Measurements from ENCODE around the gene FRG2B. TPM values are rescaled to one million over a fixed set of nuclear protein-coding genes. Genes with fewer than 3 reads are reported as not detected.
"Not testable (repeated sequence)": the region's sequence is repeated elsewhere in the genome, so short reads cannot be mapped to it uniquely, and the experiment has no call there.

Gene FRG2B
- total and polyA plus RNA-seq, 4 donors = not detected

GRCh38 chr10:133577037-133577436 is 49.6 kb downstream of the FRG2B start:
- H3K4me1 ChIP-seq (ENCODE audit: control insufficient read depth in 1 of 2, insufficient read depth in 2 of 2, low read length in 2 of 2); H3K27me3 ChIP-seq (ENCODE audit: control insufficient read depth in 1 of 2, insufficient read depth in 2 of 2, low read length in 1 of 2); ATAC-seq (ENCODE audit: low FRiP score); H3K27ac ChIP-seq (ENCODE audit: low read depth in 1 of 2, low read length in 2 of 2); H3K9me3 ChIP-seq (ENCODE audit: control insufficient read depth, low read length); H3K4me3 ChIP-seq (ENCODE audit: low read length in 2 of 2); H3K36me3 ChIP-seq (ENCODE audit: control insufficient read depth in 1 of 2, insufficient read depth in 2 of 2, low read length in 1 of 2); intact Hi-C loops (cut with DNase I); DNase-seq: not testable (repeated sequence)
- WGBS, 2 donors = 89 to 93% methylated on average over 4 to 18 of the region's 31 CpGs

Other genes with a start within 250 kb of the FRG2B start
- gene PAOX, start 247.5 kb downstream of the FRG2B start, total RNA-seq = 1 to 10 TPM; 3.7 to 8.7 TPM
- gene PAOX, start 247.5 kb downstream of the FRG2B start, polyA plus RNA-seq = 10 to 100 TPM in 1 of 2 donors, 1 to 10 TPM in 1; 2.1 to 11.3 TPM
- 10 to 100 TPM; 25.9 to 39.3 TPM for gene MTG1, start 232.6 kb downstream of the FRG2B start, total RNA-seq
- 10 to 100 TPM; 13.1 to 36.1 TPM for gene MTG1, start 232.6 kb downstream of the FRG2B start, polyA plus RNA-seq
- gene SPRN, start 202.2 kb downstream of the FRG2B start, total RNA-seq = not detected
- gene SPRN, start 202.2 kb downstream of the FRG2B start, polyA plus RNA-seq = under 1 TPM in 1 of 2 donors, not detected in 1; 0.28 TPM
- 1 to 10 TPM; 5.4 to 7.3 TPM for gene SCART1, start 172.8 kb downstream of the FRG2B start, total RNA-seq
- 1 to 10 TPM in 1 of 2 donors, not detected in 1; 2.4 TPM for gene SCART1, start 172.8 kb downstream of the FRG2B start, polyA plus RNA-seq
- gene CYP2E1, start 99.4 kb downstream of the FRG2B start, total RNA-seq = 1 to 10 TPM; 3.4 to 4.6 TPM
- 1 to 10 TPM in 1 of 2 donors, under 1 TPM in 1; 0.63 to 6.9 TPM for gene CYP2E1, start 99.4 kb downstream of the FRG2B start, polyA plus RNA-seq
- under 1 TPM; 0.39 to 0.48 TPM for gene SYCE1, start 61.2 kb downstream of the FRG2B start, total RNA-seq
- 1 to 10 TPM in 1 of 2 donors, not detected in 1; 1.1 TPM for gene SYCE1, start 61.2 kb downstream of the FRG2B start, polyA plus RNA-seq

Measured in aorta (tissue), 5 donors.